SK-N-SH (cell line): ENCODE data around the gene FGD6. TPM values are rescaled to one million over a fixed set of nuclear protein-coding genes. Genes with fewer than 3 reads are reported as not detected.

Source experiments
- CTCF ChIA-PET: fragments of 300-600, 350-600 bp; formaldehyde crosslinking; extraction: SDS; loops from one replicate; lab custom pipeline; 2021; lab: Yijun Ruan, JAX
- POLR2A ChIA-PET: fragments of 350-600 bp; sonication (Branson Sonifier 250); formaldehyde crosslinking; extraction: SDS; loops from one replicate; lab custom pipeline; 2020; ENCODE audit warnings: antibody characterized with exemption, inconsistent platforms; lab: Yijun Ruan, JAX
- DNase-seq: peaks from one replicate; pipeline ENCODE4 v3.0.0; 2012
- H2AFZ ChIP-seq: fragments of 200-600 bp; sonication (generic); 2 replicates; pipeline ENCODE4 v1.8.1; 2016; ENCODE audit warnings: antibody characterized with exemption, mild to moderate bottlenecking, low read depth
- H3F3A ChIP-seq: fragments of 200-600 bp; sonication (generic); replicated peaks from 2 replicates; pipeline ENCODE3; 2016; ENCODE audit warnings: antibody characterized with exemption, mild to moderate bottlenecking; ENCODE audit not compliant: insufficient read depth
- H3K27ac ChIP-seq, 2 experiments: fragments of 200-500 bp in 1 of 2; fragments of 200-600 bp in 1 of 2; sonication (Bioruptor generic) in 1 of 2; sonication (generic), shearing (Covaris generic) in 1 of 2; 2 replicates each; pipeline versions ENCODE4 v1.5.1 to v1.6.1; 2014 to 2016; ENCODE audit warnings: low read depth in 2 of 2, inconsistent platforms in 1 of 2, low read length in 1 of 2, mild to moderate bottlenecking in 1 of 2, mixed read lengths in 1 of 2
- H3K27me3 ChIP-seq: fragments of 200-600 bp; sonication (generic), shearing (Covaris generic); 2 replicates; pipeline ENCODE4 v1.6.1; 2016; ENCODE audit warnings: mixed run types; ENCODE audit not compliant: insufficient read depth
- H3K36me3 ChIP-seq, 2 experiments: fragments of 200-500 bp in 1 of 2; fragments of 200-600 bp in 1 of 2; sonication (Bioruptor generic) in 1 of 2; sonication (generic) in 1 of 2; replicated peaks in 1 of 2; 2 replicates each; pipeline versions ENCODE3 to v1.5.1; 2014 to 2016; ENCODE audit warnings: low read length in 1 of 2, mild to moderate bottlenecking in 1 of 2; ENCODE audit not compliant: insufficient read depth in 2 of 2, control insufficient read depth in 1 of 2
- H3K4me1 ChIP-seq, 2 experiments: fragments of 200-500 bp in 1 of 2; fragments of 200-600 bp in 1 of 2; sonication (Bioruptor generic) in 1 of 2; sonication (generic), shearing (Covaris generic) in 1 of 2; 2 replicates each; pipeline versions ENCODE4 v1.5.1 to v1.6.1; 2014 to 2016; ENCODE audit warnings: low read depth in 1 of 2, low read length in 1 of 2, mixed run types in 1 of 2; ENCODE audit not compliant: insufficient read depth in 2 of 2, control insufficient read depth in 1 of 2
- H3K4me2 ChIP-seq: fragments of 200-600 bp; sonication (generic), shearing (Covaris generic); 2 replicates; pipeline ENCODE4 v1.6.1; 2017; ENCODE audit warnings: mixed run types
- H3K4me3 ChIP-seq, 2 experiments: fragments of 200-500 bp in 1 of 2; fragments of 200-600 bp in 1 of 2; sonication (Bioruptor generic) in 1 of 2; sonication (generic), shearing (Covaris generic) in 1 of 2; 2 replicates each; pipeline versions ENCODE4 v1.5.1 to v1.8.1; 2014 to 2016; ENCODE audit warnings: low read depth in 2 of 2, inconsistent platforms in 1 of 2, low read length in 1 of 2, mild to moderate bottlenecking in 1 of 2, mixed read lengths in 1 of 2, moderate library complexity in 1 of 2
- H3K79me2 ChIP-seq: fragments of 200-600 bp; sonication (generic); 2 replicates; pipeline ENCODE4 v1.8.1; 2017; ENCODE audit warnings: mild to moderate bottlenecking; ENCODE audit not compliant: insufficient read depth
- H3K9ac ChIP-seq: fragments of 200-600 bp; sonication (generic); 2 replicates; pipeline ENCODE4 v1.6.1; 2017; ENCODE audit warnings: mixed run types
- H3K9me2 ChIP-seq: fragments of 200-600 bp; sonication (generic); 2 replicates; pipeline ENCODE4 v1.6.1; 2017; ENCODE audit warnings: mixed run types
- H3K9me3 ChIP-seq: fragments of 200-600 bp; sonication (generic); 2 replicates; pipeline ENCODE4 v1.6.1; 2017; ENCODE audit warnings: mixed run types, mild to moderate bottlenecking, moderate library complexity
- H4K20me1 ChIP-seq: fragments of 200-600 bp; sonication (generic); 2 replicates; pipeline ENCODE4 v1.6.1; 2017; ENCODE audit warnings: mild to moderate bottlenecking, mixed run types; ENCODE audit not compliant: insufficient read depth
- CHD2 ChIP-seq: fragments of 150-350 bp; IDR thresholded peaks from 2 replicates; pipeline ENCODE4 v1.6.1; 2018; ENCODE audit warnings: low read length; ENCODE audit not compliant: partially characterized antibody
- EP300 ChIP-seq, 2 experiments: IDR thresholded peaks; 2 replicates each; pipeline versions ENCODE4 v1.4.0 to v1.6.1; 2012; ENCODE audit warnings: borderline replicate concordance in 1 of 2, low read depth in 1 of 2, low read length in 1 of 2
- IRF3 ChIP-seq: fragments of 150-350 bp; IDR thresholded peaks from 2 replicates; pipeline ENCODE4 v1.6.1; 2016; ENCODE audit warnings: mild to moderate bottlenecking, low read depth, low read length
- MAX ChIP-seq: IDR thresholded peaks from 2 replicates; pipeline ENCODE4 v1.4.0; 2012; ENCODE audit warnings: low read depth
- MXI1 ChIP-seq: IDR thresholded peaks from 2 replicates; pipeline ENCODE4 v1.6.1; 2012; ENCODE audit warnings: mild to moderate bottlenecking, low read depth, low read length, improper control_type of control experiment
- POLR2AphosphoS5 ChIP-seq: IDR thresholded peaks from 2 replicates; pipeline ENCODE4 v1.6.1; 2012; ENCODE audit warnings: low read depth, low read length
- RXRA ChIP-seq: IDR thresholded peaks from 2 replicates; pipeline ENCODE4 v1.4.0; 2012; ENCODE audit warnings: low read depth, mild to moderate bottlenecking, borderline replicate concordance
- SMC3 ChIP-seq: IDR thresholded peaks from 2 replicates; pipeline ENCODE4 v1.6.1; 2012; ENCODE audit warnings: low read depth, low read length, improper control_type of control experiment
- TCF12 ChIP-seq: IDR thresholded peaks from 2 replicates; pipeline ENCODE4 v1.4.0; 2012
- USF2 ChIP-seq: fragments of 150-350 bp; IDR thresholded peaks from 2 replicates; pipeline ENCODE4 v1.6.1; 2017; ENCODE audit warnings: antibody characterized with exemption, low read length, low read depth, borderline replicate concordance
- YY1 ChIP-seq: IDR thresholded peaks from 2 replicates; pipeline ENCODE4 v1.4.0; 2012; ENCODE audit warnings: low read depth, mild to moderate bottlenecking
- ZBTB33 ChIP-seq: IDR thresholded peaks from 2 replicates; pipeline ENCODE4 v1.4.0; 2012; ENCODE audit warnings: low read depth, borderline replicate concordance
- WGBS: methylation state at CpG from one replicate; pipeline ENCODE4 v1.1.6; 2017; ENCODE audit warnings: low lambda C conversion rate; 5-methylcytosine and 5-hydroxymethylcytosine counted together
- polyA plus RNA-seq, 3 experiments: library from polyadenylated mRNA; depleted of rRNA; stranded (reverse); fragments of >200 nt; gene quantifications; 2 replicates each; pipeline ENCODE4 v1.2.3, GENCODE V29; 2012

Gene FGD6
- polyA plus RNA-seq, 1 of the 3 experiments (the other 2 are of a cell fraction), result 2.8 TPM

- ChIA-PET CTCF (no interaction called here), POLR2A (no interaction called here)
- Histone ChIP-seq H3K4me2 (no peak overlapping the region), H3K27me3 (no peaks in the 10 kb centered on the region), H2AFZ (no peak overlapping the region), H3K27ac (no peak overlapping the region), H4K20me1 (no peaks in the 10 kb centered on the region), H3F3A (peaks cover 6% of the 10 kb centered on the region), H3K4me3 (no peak overlapping the region), H3K9ac (no peak overlapping the region), H3K36me3 (no peaks in the 10 kb centered on the region), H3K4me1 (peaks cover 0 to 4% of the 10 kb centered on the region in 2 experiments; a peak in 1 of 4 replicates), H3K9me2 (no peaks in the 10 kb centered on the region), H3K79me2 (no peaks in the 10 kb centered on the region), H3K9me3 (no peaks in the 10 kb centered on the region)
- WGBS, result 67% methylated on average over 5 of the region's 5 CpGs
- TF ChIP-seq IRF3, result no peak
- no peak for TF ChIP-seq RXRA
- no peak for TF ChIP-seq MAX
- TF ChIP-seq CHD2, result no peak
- TF ChIP-seq EP300 (IDR thresholded peaks at IDR 0.05; ENCODE audit: borderline replicate concordance in 1 of 2, low read depth in 1 of 2, low read length in 1 of 2), result no peak
- no peak for DNase-seq
Measured at GRCh38 chr12:95179011-95179410, 38.3 kb downstream of the FGD6 start.

- Histone ChIP-seq H3K9me3 (no peaks in the 10 kb centered on the region), H3K27me3 (no peaks in the 10 kb centered on the region), H3K4me3 (no peak overlapping the region), H4K20me1 (no peaks in the 10 kb centered on the region), H3K9me2 (no peaks in the 10 kb centered on the region), H3K4me1 (peaks cover 9 to 13% of the 10 kb centered on the region in 2 experiments; a peak in 3 of 4 replicates), H3K36me3 (no peaks in the 10 kb centered on the region), H3K9ac (no peak overlapping the region), H3K4me2 (no peak overlapping the region), H3K79me2 (no peaks in the 10 kb centered on the region), H2AFZ (no peak overlapping the region), H3F3A (peaks cover 11% of the 10 kb centered on the region), H3K27ac (no peak overlapping the region)
- ChIA-PET CTCF (no interaction called here), POLR2A (no interaction called here)
- DNase-seq, result no peak
- TF ChIP-seq POLR2AphosphoS5 (no peak), MXI1 (no peak), TCF12 (no peak), CHD2 (no peak), YY1 (no peak), MAX (no peak), EP300 (IDR thresholded peaks at IDR 0.05; ENCODE audit: borderline replicate concordance in 1 of 2, low read depth in 1 of 2, low read length in 1 of 2) (no peak), USF2 (no peak), ZBTB33 (no peak), SMC3 (no peak)
- 76% methylated on average over 4 of the region's 4 CpGs for WGBS
Measured at GRCh38 chr12:95178136-95178535, 39.1 kb downstream of the FGD6 start.
